ENCODE measurements around the gene ADORA1. TPM values are rescaled to one million over a fixed set of nuclear protein-coding genes. Genes with fewer than 3 reads are reported as not detected.

ADORA1 gene
- total and polyA plus RNA-seq, 2 donors (not counting 1 experiment from before 2014, with no cell fraction given): not detected

DNA sequence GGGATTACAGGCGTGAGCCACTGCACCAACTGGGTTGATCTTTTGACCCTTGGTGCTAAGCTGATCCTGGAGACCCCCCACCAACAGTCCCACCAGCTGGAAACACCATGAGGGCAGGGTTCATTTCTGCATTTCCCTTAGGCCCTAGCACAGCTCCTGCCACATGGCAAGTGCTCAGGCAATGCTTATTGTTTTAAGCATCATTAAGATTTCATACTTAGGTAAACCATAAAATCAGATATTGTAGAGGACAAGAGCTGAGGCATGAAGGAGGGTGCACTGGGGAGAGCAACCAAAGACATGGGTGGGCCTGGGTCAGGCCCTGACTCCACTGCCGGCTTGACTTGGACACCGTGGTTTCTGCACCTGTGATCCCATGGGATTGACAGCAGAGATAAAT is 84.3 kb downstream of the ADORA1 start:
- Histone ChIP-seq H3K4me1 (ENCODE audit: control insufficient read depth in 2 of 2, insufficient read depth in 2 of 2, low read length in 2 of 2) (no peaks in the 10 kb centered on the region), H2AFZ (ENCODE audit: insufficient read depth, low read depth, low read length, poor library complexity, severe bottlenecking) (no peak overlapping the region), H3K27me3 (replicated peaks in 1 of 4; ENCODE audit: control extremely low read depth in 1 of 4, control insufficient read depth in 3 of 4, insufficient read depth in 4 of 4, low read length in 3 of 4) (peaks cover 0 to 9% (median 0%) of the 10 kb centered on the region in 4 experiments), H3K9ac (ENCODE audit: low read length) (no peak overlapping the region), H3K9me3 (ENCODE audit: control extremely low read depth in 1 of 3, control insufficient read depth in 2 of 3, insufficient read depth in 1 of 3, low read length in 2 of 3) (no peaks in the 10 kb centered on the region), H3K27ac (ENCODE audit: low read length in 2 of 2) (no peak overlapping the region), H3K4me3 (ENCODE audit: control extremely low read depth in 1 of 5, extremely low read depth in 1 of 5, insufficient read depth in 1 of 5, low read depth in 2 of 5, low read length in 4 of 5) (no peak overlapping the region), H3K79me2 (ENCODE audit: control insufficient read depth, insufficient read depth, low read length) (no peaks in the 10 kb centered on the region), H3K36me3 (replicated peaks in 1 of 2; ENCODE audit: control extremely low read depth in 1 of 2, control insufficient read depth in 1 of 2, extremely low read depth in 1 of 2, insufficient read depth in 2 of 2, low read length in 1 of 2) (no peaks in the 10 kb centered on the region), H4K20me1 (ENCODE audit: control insufficient read depth, insufficient read depth, low read length, poor library complexity, severe bottlenecking) (no peaks in the 10 kb centered on the region), H3K4me2 (replicated peaks; ENCODE audit: low read depth, low read length, poor library complexity, severe bottlenecking) (no peak overlapping the region)
- ChIA-PET POLR2A (no interaction called here), CTCF (interaction anchor here (1.3 to 9.5 kb wide), 3 partner anchors 171 to 490 kb away, joined by 3 to 135 read pairs (median 3); no protein-coding TSS in a partner anchor)
- Mint-ChIP-seq H3K27me3 (peaks cover 13% of the 10 kb centered on the region), H3K27ac (no peak overlapping the region), H3K4me1 (no peaks in the 10 kb centered on the region), H3K9me3 (ENCODE audit: insufficient read depth) (no peaks in the 10 kb centered on the region), H3K4me3 (no peak overlapping the region)
- no peak for DNase-seq
- TF ChIP-seq, protein P1, sequence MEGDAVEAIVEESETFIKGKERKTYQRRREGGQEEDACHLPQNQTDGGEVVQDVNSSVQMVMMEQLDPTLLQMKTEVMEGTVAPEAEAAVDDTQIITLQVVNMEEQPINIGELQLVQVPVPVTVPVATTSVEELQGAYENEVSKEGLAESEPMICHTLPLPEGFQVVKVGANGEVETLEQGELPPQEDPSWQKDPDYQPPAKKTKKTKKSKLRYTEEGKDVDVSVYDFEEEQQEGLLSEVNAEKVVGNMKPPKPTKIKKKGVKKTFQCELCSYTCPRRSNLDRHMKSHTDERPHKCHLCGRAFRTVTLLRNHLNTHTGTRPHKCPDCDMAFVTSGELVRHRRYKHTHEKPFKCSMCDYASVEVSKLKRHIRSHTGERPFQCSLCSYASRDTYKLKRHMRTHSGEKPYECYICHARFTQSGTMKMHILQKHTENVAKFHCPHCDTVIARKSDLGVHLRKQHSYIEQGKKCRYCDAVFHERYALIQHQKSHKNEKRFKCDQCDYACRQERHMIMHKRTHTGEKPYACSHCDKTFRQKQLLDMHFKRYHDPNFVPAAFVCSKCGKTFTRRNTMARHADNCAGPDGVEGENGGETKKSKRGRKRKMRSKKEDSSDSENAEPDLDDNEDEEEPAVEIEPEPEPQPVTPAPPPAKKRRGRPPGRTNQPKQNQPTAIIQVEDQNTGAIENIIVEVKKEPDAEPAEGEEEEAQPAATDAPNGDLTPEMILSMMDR (IDR thresholded peaks at IDR 0.05): no peak
- no peak for TF ChIP-seq EZH2 (IDR thresholded peaks at IDR 0.05; ENCODE audit: borderline replicate concordance, insufficient read depth, low read depth, low read length, poor library complexity, severe bottlenecking)
- 100% methylated on average over 2 of the region's 3 CpGs for WGBS (ENCODE audit: insufficient coverage)
- intact Hi-C loops (cut with micrococcal nuclease): no loop called here
- no peak for ATAC-seq (ENCODE audit: low read depth)

DNA sequence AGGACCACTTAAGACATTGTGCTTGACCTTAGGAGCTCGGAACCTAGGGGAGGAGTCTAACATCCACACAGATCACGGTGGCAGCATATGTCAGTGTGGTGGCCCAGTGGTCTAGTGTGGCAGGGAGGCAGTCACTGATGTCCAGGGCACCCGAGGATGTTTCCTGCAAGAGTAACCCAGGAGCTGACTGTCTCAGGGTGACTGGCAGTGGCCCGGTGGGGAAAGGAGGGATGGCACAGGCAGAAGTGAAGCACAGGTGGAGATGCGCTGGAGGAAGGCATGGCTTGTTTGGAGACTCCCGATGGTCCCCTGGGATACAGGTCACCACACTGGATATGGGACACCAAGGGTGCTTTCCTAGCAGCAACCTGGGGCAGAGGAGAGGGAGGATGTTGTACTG is 85.6 kb downstream of the ADORA1 start:
- WGBS (ENCODE audit: insufficient coverage): 95% methylated on average over 6 of the region's 6 CpGs
- H3K27me3 Mint-ChIP-seq: peaks cover 9% of the 10 kb centered on the region
- Histone ChIP-seq H2AFZ (ENCODE audit: insufficient read depth, low read depth, low read length, poor library complexity, severe bottlenecking) (no peak overlapping the region), H3K79me2 (ENCODE audit: control insufficient read depth, insufficient read depth, low read length) (no peaks in the 10 kb centered on the region), H4K20me1 (ENCODE audit: control insufficient read depth, insufficient read depth, low read length, poor library complexity, severe bottlenecking) (no peaks in the 10 kb centered on the region), H3K4me1 (ENCODE audit: control insufficient read depth in 2 of 2, insufficient read depth in 2 of 2, low read length in 2 of 2) (no peaks in the 10 kb centered on the region), H3K9me3 (ENCODE audit: control extremely low read depth in 1 of 3, control insufficient read depth in 2 of 3, insufficient read depth in 1 of 3, low read length in 2 of 3) (no peaks in the 10 kb centered on the region), H3K27me3 (replicated peaks in 1 of 4; ENCODE audit: control extremely low read depth in 1 of 4, control insufficient read depth in 3 of 4, insufficient read depth in 4 of 4, low read length in 3 of 4) (peaks cover 0 to 20% (median 0%) of the 10 kb centered on the region in 4 experiments), H3K4me3 (ENCODE audit: control extremely low read depth in 1 of 5, extremely low read depth in 1 of 5, insufficient read depth in 1 of 5, low read depth in 2 of 5, low read length in 4 of 5) (no peak overlapping the region), H3K4me2 (replicated peaks; ENCODE audit: low read depth, low read length, poor library complexity, severe bottlenecking) (no peak overlapping the region), H3K27ac (ENCODE audit: low read length in 2 of 2) (no peak overlapping the region), H3K9ac (ENCODE audit: low read length) (no peak overlapping the region), H3K36me3 (replicated peaks in 1 of 2; ENCODE audit: control extremely low read depth in 1 of 2, control insufficient read depth in 1 of 2, extremely low read depth in 1 of 2, insufficient read depth in 2 of 2, low read length in 1 of 2) (no peaks in the 10 kb centered on the region)
- intact Hi-C loops (cut with micrococcal nuclease): no loop called here
- H3K9me3 Mint-ChIP-seq (ENCODE audit: insufficient read depth): no peaks in the 10 kb centered on the region
- POLR2A ChIA-PET: no interaction called here
- no peak overlapping the region for H3K27ac Mint-ChIP-seq
- TF ChIP-seq EZH2 (IDR thresholded peaks at IDR 0.05; ENCODE audit: borderline replicate concordance, insufficient read depth, low read depth, low read length, poor library complexity, severe bottlenecking): no peak
- TF ChIP-seq, protein P1 (IDR thresholded peaks at IDR 0.05): no peak
- H3K4me1 Mint-ChIP-seq: no peaks in the 10 kb centered on the region
- H3K4me3 Mint-ChIP-seq: no peak overlapping the region
- ATAC-seq (ENCODE audit: low read depth) (no peak), DNase-seq (no peak)
- CTCF ChIA-PET: interaction anchor here (9.5 kb wide), 1 partner anchor 172 kb away, joined by 135 read pairs; no protein-coding TSS in a partner anchor

All from B cell (primary cell).